CD8-positive, alpha-beta memory T cell (primary cell): ENCODE measurements around the gene CLN6. TPM values are rescaled to one million over a fixed set of nuclear protein-coding genes. Genes with fewer than 3 reads are reported as not detected.
"Not testable (repeated sequence)": the region's sequence is repeated elsewhere in the genome, so short reads cannot be mapped to it uniquely, and the experiment has no call there.

Experiments used
- CTCF ChIA-PET: fragments of 350-600 bp; sonication (Branson Sonifier 250); formaldehyde crosslinking; loops from one replicate; lab custom pipeline; 2021; ENCODE audit warnings: antibody characterized with exemption; lab: Charles Lee
- POLR2A ChIA-PET: fragments of 350-600 bp; sonication (Branson Sonifier 250); formaldehyde crosslinking; loops from one replicate; lab custom pipeline; 2021; ENCODE audit warnings: antibody characterized with exemption; lab: Charles Lee
- DNase-seq, 5 donors: peaks; one replicate each; pipeline versions ENCODE4 v3.0.0 to v3.0.0-alpha.2; 2020 to 2022; ENCODE audit warnings: mixed read lengths in 1 of 5
- H3K27ac ChIP-seq: one replicate; pipeline ENCODE4 v1.7.0; 2013; ENCODE audit warnings: low read depth, mild to moderate bottlenecking, low read length, moderate library complexity
- H3K27me3 ChIP-seq: 2 replicates; pipeline ENCODE4 v1.7.0; 2013; ENCODE audit warnings: low read length, mild to moderate bottlenecking; ENCODE audit not compliant: insufficient read depth, poor library complexity, severe bottlenecking
- H3K36me3 ChIP-seq: 2 replicates; pipeline ENCODE4 v1.7.0; 2013; ENCODE audit warnings: mild to moderate bottlenecking, low read length, moderate library complexity; ENCODE audit not compliant: insufficient read depth
- H3K4me1 ChIP-seq: 2 replicates; pipeline ENCODE4 v1.7.0; 2013; ENCODE audit warnings: mild to moderate bottlenecking, low read length, moderate library complexity; ENCODE audit not compliant: insufficient read depth
- H3K4me3 ChIP-seq: 2 replicates; pipeline ENCODE4 v1.7.0; 2013; ENCODE audit warnings: mild to moderate bottlenecking, low read length
- H3K9me3 ChIP-seq: 2 replicates; pipeline ENCODE4 v1.7.0; 2013; ENCODE audit warnings: mild to moderate bottlenecking, low read length
- H3K27ac Mint-ChIP-seq, 8 donors: one replicate each; pipeline ENCODE4 v1.8.0; 2020 to 2021; ENCODE audit warnings: mixed read lengths in 8 of 8, mild to moderate bottlenecking in 6 of 8, inconsistent platforms in 3 of 8, moderate library complexity in 3 of 8
- H3K27me3 Mint-ChIP-seq, 2 donors: one replicate each; pipeline ENCODE4 v1.8.0; 2020 to 2021; ENCODE audit warnings: mixed read lengths in 2 of 2, mild to moderate bottlenecking in 1 of 2, moderate library complexity in 1 of 2
- H3K36me3 Mint-ChIP-seq, 3 donors: one replicate each; pipeline ENCODE4 v1.8.0; 2020 to 2021; ENCODE audit warnings: mixed read lengths in 3 of 3, inconsistent platforms in 1 of 3, mild to moderate bottlenecking in 1 of 3
- H3K4me1 Mint-ChIP-seq, 3 donors: one replicate each; pipeline ENCODE4 v1.8.0; 2020 to 2021; ENCODE audit warnings: mixed read lengths in 3 of 3, inconsistent platforms in 1 of 3, mild to moderate bottlenecking in 1 of 3
- H3K4me3 Mint-ChIP-seq, 7 donors: one replicate each; pipeline ENCODE4 v1.8.0; 2020 to 2021; ENCODE audit warnings: mixed read lengths in 7 of 7, mild to moderate bottlenecking in 6 of 7, moderate library complexity in 4 of 7, inconsistent platforms in 2 of 7
- H3K9me3 Mint-ChIP-seq, 5 donors: one replicate each; pipeline ENCODE4 v1.8.0; 2020 to 2022; ENCODE audit warnings: mixed read lengths in 5 of 5, mild to moderate bottlenecking in 3 of 5, moderate library complexity in 2 of 5, inconsistent platforms in 1 of 5
- polyA plus RNA-seq: library from polyadenylated mRNA; unstranded; fragments of 300-500 nt; fragmentation: Illumina TruSeq; gene quantifications from one replicate; pipeline ENCODE4 v1.2.3, GENCODE V29; 2021
- total RNA-seq, 2 experiments: library from RNA; stranded (reverse); gene quantifications; one replicate each; pipeline ENCODE4 v1.2.3, GENCODE V29; 2021

CLN6 gene
- total and polyA plus RNA-seq, 3 experiments from 2014 or later: 2.3 to 73.8 (median 69.1) TPM

DNA sequence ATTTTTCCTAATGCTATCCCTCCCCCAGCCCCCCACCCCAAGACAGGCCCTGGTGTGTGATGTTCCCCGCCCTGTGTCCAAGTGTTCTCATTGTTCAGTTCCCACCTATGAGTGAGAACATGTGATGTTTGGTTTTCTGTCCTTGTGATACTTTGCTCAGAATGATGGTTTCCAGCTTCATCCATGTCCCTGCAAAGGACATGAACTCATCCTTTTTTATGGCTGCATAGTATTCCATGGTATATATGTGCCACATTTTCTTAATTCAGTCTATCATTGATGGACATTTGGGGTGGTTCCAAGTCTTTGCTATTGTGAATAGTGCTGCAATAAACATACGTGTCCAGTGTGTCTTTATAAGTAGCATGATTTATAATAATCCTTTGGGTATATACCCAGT, 57.5 kb downstream of the CLN6 start:
- Mint-ChIP-seq H3K27ac (peak overlapping the region in 1 of 8 donors; percentile 50), H3K36me3 (peaks cover 12 to 72% (median 13%) of the 10 kb centered on the region in 3 donors)
- H3K4me3 ChIP-seq, DNase-seq, POLR2A ChIA-PET, H3K9me3 Mint-ChIP-seq, CTCF ChIA-PET, H3K27ac ChIP-seq, H3K4me3 Mint-ChIP-seq, H3K27me3 Mint-ChIP-seq, H3K4me1 Mint-ChIP-seq, H3K9me3 ChIP-seq, H3K27me3 ChIP-seq, H3K4me1 ChIP-seq: not testable (repeated sequence)
- peaks cover 12% of the 10 kb centered on the region for H3K36me3 ChIP-seq

DNA sequence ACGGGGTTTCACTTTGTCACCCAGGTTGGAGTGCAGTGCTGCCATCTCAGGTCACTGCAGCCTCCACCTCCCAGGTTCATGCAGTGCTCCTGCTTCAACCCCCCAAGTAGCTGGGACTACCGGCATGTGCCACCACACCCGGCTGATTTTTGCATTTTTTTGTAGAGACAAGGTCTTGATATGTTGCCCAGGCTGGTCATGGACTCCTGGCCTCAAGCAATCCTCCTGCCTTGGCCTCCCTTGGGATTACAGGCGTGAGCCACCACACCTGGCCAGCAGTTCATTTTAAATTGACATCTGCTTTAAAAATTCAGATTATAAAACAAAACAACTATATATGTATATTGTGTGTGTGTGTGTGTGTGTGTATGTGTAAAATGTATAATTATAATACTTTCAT, 62.7 kb downstream of the CLN6 start:
- no peaks in the 10 kb centered on the region for H3K4me1 ChIP-seq
- DNase-seq: no peak
- no peak overlapping the region for H3K27ac ChIP-seq
- Mint-ChIP-seq H3K36me3 (peaks cover 7 to 63% (median 15%) of the 10 kb centered on the region in 3 donors), H3K4me1 (peaks cover 8 to 16% (median 10%) of the 10 kb centered on the region in 3 donors), H3K27ac (peak overlapping the region in 2 of 8 donors; percentile 10 to 79), H3K9me3 (no peaks in the 10 kb centered on the region), H3K27me3 (no peaks in the 10 kb centered on the region), H3K4me3 (no peak overlapping the region)
- H3K4me3 ChIP-seq: no peak overlapping the region
- no peaks in the 10 kb centered on the region for H3K9me3 ChIP-seq
- H3K36me3 ChIP-seq: no peaks in the 10 kb centered on the region
- CTCF ChIA-PET: no interaction called here
- no peaks in the 10 kb centered on the region for H3K27me3 ChIP-seq
- POLR2A ChIA-PET: no interaction called here

GRCh38 chr15:68163191-68163590, 66.3 kb downstream of the CLN6 start:
- Mint-ChIP-seq H3K27ac (peak overlapping the region in 2 of 8 donors; percentile 47 to 61), H3K27me3 (no peaks in the 10 kb centered on the region), H3K9me3 (no peaks in the 10 kb centered on the region), H3K36me3 (peaks cover 22 to 60% (median 24%) of the 10 kb centered on the region in 3 donors), H3K4me1 (peaks cover 8 to 18% (median 16%) of the 10 kb centered on the region in 3 donors), H3K4me3 (no peak overlapping the region)
- no peak for DNase-seq
- Histone ChIP-seq H3K4me1 (no peaks in the 10 kb centered on the region), H3K4me3 (no peak overlapping the region), H3K36me3 (peaks cover 3% of the 10 kb centered on the region), H3K27me3 (no peaks in the 10 kb centered on the region), H3K9me3 (no peaks in the 10 kb centered on the region), H3K27ac (no peak overlapping the region)
- CTCF ChIA-PET: interaction anchor here (1.6 kb wide), 1 partner anchor 9 kb away, joined by 7 read pairs; no protein-coding TSS in a partner anchor
- POLR2A ChIA-PET: no interaction called here

GRCh38 chr15:68158046-68158628, 71.4 kb downstream of the CLN6 start:
- Histone ChIP-seq H3K4me1 (no peaks in the 10 kb centered on the region), H3K9me3 (no peaks in the 10 kb centered on the region), H3K36me3 (peaks cover 15% of the 10 kb centered on the region), H3K27me3 (no peaks in the 10 kb centered on the region), H3K4me3 (no peak overlapping the region), H3K27ac (no peak overlapping the region)
- peaks cover 18 to 52% (median 21%) of the 10 kb centered on the region in 3 donors for H3K36me3 Mint-ChIP-seq
- H3K27me3 Mint-ChIP-seq: no peaks in the 10 kb centered on the region
- ChIA-PET POLR2A (no interaction called here), CTCF (no interaction called here)
- DNase-seq: no peak
- H3K4me3 Mint-ChIP-seq: no peak overlapping the region
- no peaks in the 10 kb centered on the region for H3K9me3 Mint-ChIP-seq
- no peak overlapping the region for H3K27ac Mint-ChIP-seq
- peaks cover 10 to 13% (median 12%) of the 10 kb centered on the region in 3 donors for H3K4me1 Mint-ChIP-seq

DNA sequence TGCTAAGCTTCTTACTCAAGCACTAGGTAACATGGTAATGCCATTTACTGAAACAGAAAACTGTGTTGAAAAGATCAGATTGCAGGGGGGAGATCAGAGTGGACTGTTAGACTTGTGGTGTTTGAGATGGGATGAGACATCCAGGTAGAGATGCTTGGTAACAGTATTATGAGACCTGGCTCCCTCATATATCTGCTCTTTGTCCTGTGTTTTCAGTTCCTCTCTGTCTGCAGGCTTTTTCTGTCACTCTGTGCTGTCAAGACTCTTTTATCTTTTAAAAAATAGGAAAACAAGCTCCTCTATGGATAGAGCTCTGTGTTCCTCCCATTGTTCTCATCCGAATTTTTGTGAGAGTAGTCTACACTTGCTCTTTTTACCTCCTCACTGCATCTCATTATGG, 72.5 kb downstream of the CLN6 start:
- Mint-ChIP-seq H3K4me1 (peaks cover 10 to 14% (median 11%) of the 10 kb centered on the region in 3 donors), H3K27ac (no peak overlapping the region), H3K36me3 (peaks cover 15 to 52% (median 26%) of the 10 kb centered on the region in 3 donors), H3K9me3 (no peaks in the 10 kb centered on the region), H3K4me3 (no peak overlapping the region), H3K27me3 (no peaks in the 10 kb centered on the region)
- no peaks in the 10 kb centered on the region for H3K9me3 ChIP-seq
- DNase-seq: no peak
- no peaks in the 10 kb centered on the region for H3K4me1 ChIP-seq
- H3K27me3 ChIP-seq: no peaks in the 10 kb centered on the region
- H3K4me3 ChIP-seq: no peak overlapping the region
- H3K27ac ChIP-seq: no peak overlapping the region
- ChIA-PET CTCF (no interaction called here), POLR2A (no interaction called here)
- peaks cover 15% of the 10 kb centered on the region for H3K36me3 ChIP-seq

Other genes starting within 250 kb of the CLN6 start
- gene PIAS1, start 175.4 kb downstream of the CLN6 start, total RNA-seq: 10 to 100 TPM; 25.5 to 30.2 TPM
- 127 TPM for gene PIAS1, start 175.4 kb downstream of the CLN6 start, polyA plus RNA-seq
- gene CALML4, start 24.4 kb downstream of the CLN6 start, total RNA-seq: 1 to 10 TPM; 4.9 to 6.4 TPM
- 0.40 TPM for gene CALML4, start 24.4 kb downstream of the CLN6 start, polyA plus RNA-seq
- gene FEM1B, start 48.0 kb upstream of the CLN6 start, total RNA-seq: 10 to 100 TPM; 37.7 to 39.6 TPM
- gene FEM1B, start 48.0 kb upstream of the CLN6 start, polyA plus RNA-seq: 16.9 TPM
- gene ITGA11, start 202.4 kb upstream of the CLN6 start, total RNA-seq: not detected
- gene ITGA11, start 202.4 kb upstream of the CLN6 start, polyA plus RNA-seq: not detected